Brain microvascular endothelial cell (primary cell): ENCODE results near the gene THADA.
A peak's percentile ranks its signal among the peaks of the same experiment; 100 is the strongest.
"Not testable (repeated sequence)": the region's sequence is repeated elsewhere in the genome, so short reads cannot be mapped to it uniquely, and the experiment has no call there.

Experiments used
- DNase-seq: peaks from one replicate; pipeline ENCODE4 v3.0.0-alpha.2; 2020
- H3K27ac ChIP-seq: fragments of 250-450 bp; sonication (Bioruptor Pico); 2 replicates; pipeline ENCODE4 v1.5.1; 2020; ENCODE audit warnings: mild to moderate bottlenecking, moderate library complexity
- H3K27me3 ChIP-seq: fragments of 250-450 bp; sonication (Bioruptor Pico); replicated peaks from 2 replicates; pipeline ENCODE4 v1.5.1; 2020; ENCODE audit warnings: mild to moderate bottlenecking
- H3K36me3 ChIP-seq: fragments of 250-450 bp; sonication (Bioruptor Pico); replicated peaks from 2 replicates; pipeline ENCODE4 v1.5.1; 2020; ENCODE audit warnings: mild to moderate bottlenecking
- H3K4me3 ChIP-seq: 2 replicates; pipeline ENCODE4 v1.5.1; 2011; ENCODE audit warnings: low read depth, mild to moderate bottlenecking, control low read depth, low read length, moderate library complexity
- CTCF ChIP-seq: IDR thresholded peaks from 2 replicates; pipeline ENCODE4 v1.5.1; 2011; ENCODE audit warnings: low read depth, mild to moderate bottlenecking, moderate library complexity, low read length, control low read depth, inconsistent platforms; ENCODE audit errors: missing control alignments
- in situ Hi-C: cut with HindIII; loops from 2 replicates; pipeline ENCODE4 v1.10.0; 2017; ENCODE audit warnings: low sequenced_read_pairs, low pct_ligation_motif_present

THADA gene

GRCh38 chr2:43605851-43606250 is 10.0 kb upstream of the THADA start:
- TF ChIP-seq CTCF: no peak
- Histone ChIP-seq H3K27me3 (no peaks in the 10 kb centered on the region), H3K27ac (no peak overlapping the region), H3K4me3 (no peak overlapping the region), H3K36me3 (no peaks in the 10 kb centered on the region)
- DNase-seq: no peak
- in situ Hi-C loops: no loop called here

- in situ Hi-C loops: no loop called here
- peak; percentile 78 for TF ChIP-seq CTCF
- peak; percentile 64 for DNase-seq
- Histone ChIP-seq H3K27me3 (no peaks in the 10 kb centered on the region), H3K4me3 (no peak overlapping the region), H3K36me3 (no peaks in the 10 kb centered on the region), H3K27ac (no peak overlapping the region)
Observed at GRCh38 chr2:43605079-43605655, 9.3 kb upstream of the THADA start.

GRCh38 chr2:43604674-43605073 is 8.8 kb upstream of the THADA start:
- no peak for DNase-seq
- Histone ChIP-seq H3K4me3 (no peak overlapping the region), H3K27ac (no peak overlapping the region), H3K27me3 (no peaks in the 10 kb centered on the region), H3K36me3 (no peaks in the 10 kb centered on the region)
- no peak for TF ChIP-seq CTCF
- in situ Hi-C loops: no loop called here

- H3K27me3 ChIP-seq, H3K36me3 ChIP-seq, H3K4me3 ChIP-seq, DNase-seq, in situ Hi-C loops, H3K27ac ChIP-seq: not testable (repeated sequence)
Observed at GRCh38 chr2:43600596-43600995, 4.8 kb upstream of the THADA start.

- in situ Hi-C loops: no loop called here
- no peak for TF ChIP-seq CTCF
- Histone ChIP-seq H3K4me3 (peak overlapping the region; percentile 88), H3K36me3 (peaks cover 5% of the 10 kb centered on the region), H3K27ac (no peak overlapping the region), H3K27me3 (no peaks in the 10 kb centered on the region)
- DNase-seq: no peak
Observed at GRCh38 chr2:43594875-43595274, 963 bp downstream of the THADA start.

GRCh38 chr2:43593254-43593653 is 2.6 kb downstream of the THADA start:
- H3K36me3 ChIP-seq: peaks cover 8% of the 10 kb centered on the region
- no peak overlapping the region for H3K27ac ChIP-seq
- in situ Hi-C loops: no loop called here
- no peak for TF ChIP-seq CTCF
- no peak for DNase-seq
- no peaks in the 10 kb centered on the region for H3K27me3 ChIP-seq
- no peak overlapping the region for H3K4me3 ChIP-seq
